ENCODE results near the gene ENDOU.

Gene ENDOU

GRCh38 chr12:47718531-47718930 lies 6.8 kb downstream of the ENDOU start:
- DNase-seq (ENCODE audit: low spot score), result no peak

GRCh38 chr12:47717443-47718193 lies 7.7 kb downstream of the ENDOU start:
- peak; percentile 51 for DNase-seq (ENCODE audit: low spot score)

- DNase-seq (ENCODE audit: low spot score), result no peak
Observed at GRCh38 chr12:47717046-47717442, 8.2 kb downstream of the ENDOU start.

GRCh38 chr12:47715877-47716548 lies 9.3 kb downstream of the ENDOU start:
- no peak for DNase-seq (ENCODE audit: low spot score)

- DNase-seq (ENCODE audit: low spot score), result peak; percentile 82
Observed at GRCh38 chr12:47715393-47715876, 9.9 kb downstream of the ENDOU start.

GRCh38 chr12:47714826-47715386 lies 10.4 kb downstream of the ENDOU start:
- DNase-seq (ENCODE audit: low spot score), result no peak

- no peak for DNase-seq (ENCODE audit: low spot score)
Observed at GRCh38 chr12:47712171-47712570, 13.1 kb downstream of the ENDOU start.

- DNase-seq (ENCODE audit: low spot score), result no peak
Observed at GRCh38 chr12:47711448-47711847, 13.8 kb downstream of the ENDOU start.

- DNase-seq (ENCODE audit: low spot score), result no peak
Observed at GRCh38 chr12:47710278-47710677, 15.0 kb downstream of the ENDOU start.

GRCh38 chr12:47709671-47710070 lies 15.6 kb downstream of the ENDOU start:
- no peak for DNase-seq (ENCODE audit: low spot score)

- DNase-seq (ENCODE audit: low spot score), result no peak
Observed at GRCh38 chr12:47709237-47709636, 16.1 kb downstream of the ENDOU start.

GRCh38 chr12:47707905-47708543 lies 17.3 kb downstream of the ENDOU start:
- DNase-seq (ENCODE audit: low spot score), result no peak

GRCh38 chr12:47707355-47707754 lies 17.9 kb downstream of the ENDOU start:
- no peak for DNase-seq (ENCODE audit: low spot score)

- peak; percentile 96 for DNase-seq (ENCODE audit: low spot score)
Observed at GRCh38 chr12:47705566-47706425, 19.5 kb downstream of the ENDOU start, which contains the start of gene RPAP3. RPAP3 (minus strand) TSS chr12:47706030; CDS start chr12:47702840, 3,190 bp downstream.

- no peak for DNase-seq (ENCODE audit: low spot score)
Observed at GRCh38 chr12:47705229-47705565, 20.1 kb downstream of the ENDOU start.

GRCh38 chr12:47704719-47705118 lies 20.6 kb downstream of the ENDOU start:
- no peak for DNase-seq (ENCODE audit: low spot score)

GRCh38 chr12:47700263-47700662 lies 25.0 kb downstream of the ENDOU start:
- DNase-seq (ENCODE audit: low spot score), result no peak

GRCh38 chr12:47698631-47699030 lies 26.7 kb downstream of the ENDOU start:
- no peak for DNase-seq (ENCODE audit: low spot score)

- no peak for DNase-seq (ENCODE audit: low spot score)
Observed at GRCh38 chr12:47698055-47698454, 27.2 kb downstream of the ENDOU start.

- no peak for DNase-seq (ENCODE audit: low spot score)
Observed at GRCh38 chr12:47689215-47689614, 36.1 kb downstream of the ENDOU start.

GRCh38 chr12:47687636-47688035 lies 37.7 kb downstream of the ENDOU start:
- no peak for DNase-seq (ENCODE audit: low spot score)

Measured in CD4-positive, alpha-beta T cell treated with Interleukin-15 for 4 hours (primary cell).